ENCODE measurements around the gene CA10.

The CA10 gene

GRCh38 chr17:51946311-51946710 lies 212.2 kb downstream of the CA10 start:
- DNase-seq, result no peak

- peak; percentile 41 for DNase-seq
Observed at GRCh38 chr17:51941272-51941671, 217.2 kb downstream of the CA10 start.

GRCh38 chr17:51937264-51937663 lies 221.2 kb downstream of the CA10 start:
- DNase-seq, result no peak

- DNase-seq, result no peak
Observed at GRCh38 chr17:51935477-51935876, 223.0 kb downstream of the CA10 start.

GRCh38 chr17:51933647-51934046 lies 224.9 kb downstream of the CA10 start:
- DNase-seq, result no peak

GRCh38 chr17:51926448-51926847 lies 232.1 kb downstream of the CA10 start:
- DNase-seq, result no peak

- no peak for DNase-seq
Observed at GRCh38 chr17:51921500-51921899, 237.0 kb downstream of the CA10 start.

GRCh38 chr17:51914577-51914976 lies 243.9 kb downstream of the CA10 start:
- no peak for DNase-seq

- no peak for DNase-seq
Observed at GRCh38 chr17:51913491-51914205, 244.9 kb downstream of the CA10 start.

- DNase-seq, result no peak
Observed at GRCh38 chr17:51912939-51913338, 245.6 kb downstream of the CA10 start.

- no peak for DNase-seq
Observed at GRCh38 chr17:51911237-51911636, 247.3 kb downstream of the CA10 start.

GRCh38 chr17:51909971-51910370 lies 248.5 kb downstream of the CA10 start:
- no peak for DNase-seq

GRCh38 chr17:51908841-51909537 lies 249.5 kb downstream of the CA10 start:
- no peak for DNase-seq

GRCh38 chr17:51907041-51907440 lies 251.5 kb downstream of the CA10 start:
- no peak for DNase-seq

- DNase-seq, result no peak
Observed at GRCh38 chr17:51904379-51904778, 254.1 kb downstream of the CA10 start.

GRCh38 chr17:51901242-51901641 lies 257.3 kb downstream of the CA10 start:
- no peak for DNase-seq

GRCh38 chr17:51891936-51892335 lies 266.6 kb downstream of the CA10 start:
- no peak for DNase-seq

- DNase-seq, result no peak
Observed at GRCh38 chr17:51890710-51891109, 267.8 kb downstream of the CA10 start.

GRCh38 chr17:51888816-51889215 lies 269.7 kb downstream of the CA10 start:
- DNase-seq, result no peak

GRCh38 chr17:51876986-51877385 lies 281.5 kb downstream of the CA10 start:
- DNase-seq, result no peak

GRCh38 chr17:51873302-51873701 lies 285.2 kb downstream of the CA10 start:
- DNase-seq, result no peak

- no peak for DNase-seq
Observed at GRCh38 chr17:51869387-51869786, 289.1 kb downstream of the CA10 start.

GRCh38 chr17:51860954-51861561 lies 297.5 kb downstream of the CA10 start:
- peak; percentile 59 for DNase-seq

- DNase-seq, result no peak
Observed at GRCh38 chr17:51857052-51857597, 301.4 kb downstream of the CA10 start.

Data from kidney glomerular epithelial cell (primary cell).